Stimulated activated CD4-positive, alpha-beta T cell treated with anti-CD3 and anti-CD28 coated beads, Interleukin-12 subunit alpha, Interleukin-12 subunit beta, amount 100 ng/mL, for 48 hours (primary cell): ENCODE measurements around the gene DYSF.
"Not testable (repeated sequence)": the region's sequence is repeated elsewhere in the genome, so short reads cannot be mapped to it uniquely, and the experiment has no call there.

ENCODE experiments used
- DNase-seq, 3 donors: peaks; one replicate each; pipeline ENCODE4 v3.0.0-alpha.2; 2020; ENCODE audit warnings: low read depth in 2 of 3, low spot score in 1 of 3

Gene DYSF

DNA sequence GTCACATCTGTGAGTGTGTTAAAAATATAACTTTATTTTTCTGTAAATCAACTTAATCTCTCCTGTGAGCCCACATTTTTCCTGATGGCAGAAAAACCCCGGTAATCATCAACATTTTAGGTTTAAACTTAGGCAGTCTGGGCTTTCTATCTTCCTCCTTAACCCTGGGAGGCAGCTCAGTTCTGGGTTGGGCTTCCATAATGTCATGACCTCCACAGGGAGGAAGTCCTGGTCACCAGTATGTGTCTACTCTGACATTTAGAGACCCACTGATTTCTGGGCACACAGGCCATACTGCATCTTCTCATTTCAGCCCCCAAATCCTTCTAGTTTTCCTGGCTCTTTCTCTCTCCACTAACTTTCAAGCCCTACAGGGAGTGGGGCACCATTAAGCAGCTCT is 181.2 kb downstream of the DYSF start:
- DNase-seq: no peak

DNA sequence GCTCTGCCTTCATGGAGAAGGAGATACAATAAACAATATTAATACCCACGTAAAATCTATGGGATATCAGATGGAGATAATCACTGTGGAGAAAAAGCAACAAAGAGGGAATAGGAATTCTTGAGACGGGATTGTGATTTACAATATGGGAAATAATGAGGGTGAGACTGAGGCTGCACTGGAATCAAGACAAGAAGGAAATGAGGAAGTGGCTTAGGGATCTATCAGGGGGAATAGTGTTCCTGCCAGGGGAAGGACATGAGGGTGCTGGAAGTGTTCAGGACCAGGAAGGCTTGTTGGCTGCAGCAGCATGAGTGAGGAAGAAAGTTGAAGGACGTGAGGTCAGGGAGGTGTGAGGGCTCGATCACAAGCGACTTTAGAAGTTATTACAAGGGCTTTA is 182.4 kb downstream of the DYSF start:
- DNase-seq: no peak

DNA sequence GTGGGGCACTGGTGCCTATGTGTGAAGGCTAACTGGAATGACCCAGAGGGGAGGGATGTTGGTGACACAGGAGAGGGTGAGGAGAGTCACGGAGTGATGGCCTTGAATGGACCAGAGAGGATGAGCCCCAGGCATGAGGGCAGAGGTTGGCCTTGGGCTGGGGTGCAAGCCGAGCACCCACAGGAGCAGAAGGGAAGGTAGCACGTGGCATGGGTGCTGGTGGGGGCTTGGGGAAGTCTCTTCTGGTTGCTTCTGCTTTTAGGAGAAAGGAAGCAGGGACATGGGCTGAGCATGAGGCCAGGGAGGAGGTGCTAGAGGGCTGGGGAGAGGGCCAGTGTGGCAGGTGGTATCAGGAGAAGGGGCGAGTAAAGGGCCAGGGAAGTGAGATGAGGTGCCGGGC is 183.8 kb downstream of the DYSF start:
- DNase-seq: no peak

DNA sequence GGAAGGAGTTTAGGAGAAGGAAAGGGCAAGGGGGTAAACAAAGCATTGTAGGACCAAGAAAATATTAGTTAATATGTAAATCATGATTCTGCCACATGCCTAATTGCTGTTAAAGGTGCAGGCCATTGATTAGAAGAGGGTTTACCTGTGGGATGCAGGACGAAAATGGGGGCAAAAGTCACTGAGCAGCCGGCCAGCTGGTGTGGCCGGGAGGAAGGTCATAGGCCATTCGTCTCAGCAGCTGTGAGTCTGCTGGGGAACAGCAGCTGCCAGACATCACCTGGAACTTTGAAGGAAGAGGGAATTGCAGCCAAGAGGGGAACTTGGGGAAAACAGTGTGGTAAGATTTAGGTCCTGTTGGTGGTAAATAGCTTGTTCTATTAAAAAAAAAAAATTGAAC is 184.4 kb downstream of the DYSF start:
- DNase-seq: no peak

DNA sequence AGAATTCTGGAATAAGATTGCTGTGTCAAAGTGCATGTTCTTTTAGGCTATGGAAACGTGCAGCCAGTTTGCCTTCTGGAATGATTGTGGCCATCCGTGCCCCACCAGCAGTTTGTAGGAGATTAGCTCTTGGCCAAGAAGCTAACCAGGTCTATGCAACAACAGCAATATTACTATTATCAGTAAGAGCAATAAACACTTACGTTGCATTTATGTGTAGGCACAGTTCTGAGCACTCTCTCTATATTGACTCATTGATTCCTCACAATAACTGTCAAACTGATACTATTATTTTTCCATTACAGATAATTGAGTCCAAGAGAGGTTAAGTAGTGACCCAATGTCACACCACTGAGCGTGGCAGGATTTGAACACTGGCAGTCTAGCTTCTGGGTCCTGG is 186.4 kb downstream of the DYSF start:
- DNase-seq: no peak

DNA sequence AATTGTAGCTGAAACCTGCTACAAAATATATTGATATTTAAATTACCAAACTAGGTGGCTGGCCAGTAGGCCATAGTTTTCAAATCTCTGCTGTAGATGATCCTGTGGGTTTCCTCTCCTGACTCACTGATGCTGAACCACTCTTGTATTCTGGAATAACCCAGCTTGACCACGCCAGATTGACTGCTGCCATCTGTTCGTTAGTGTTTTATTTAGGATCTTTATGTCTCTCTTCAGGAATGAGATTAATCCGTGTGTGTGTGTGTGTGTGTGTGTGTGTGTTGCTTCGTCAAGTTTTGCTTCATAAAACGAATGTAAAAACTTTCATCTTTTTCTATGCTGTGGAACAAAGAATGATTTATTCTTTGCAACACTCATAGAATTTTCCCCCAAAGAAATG is 187.1 kb downstream of the DYSF start:
- DNase-seq: no peak

DNA sequence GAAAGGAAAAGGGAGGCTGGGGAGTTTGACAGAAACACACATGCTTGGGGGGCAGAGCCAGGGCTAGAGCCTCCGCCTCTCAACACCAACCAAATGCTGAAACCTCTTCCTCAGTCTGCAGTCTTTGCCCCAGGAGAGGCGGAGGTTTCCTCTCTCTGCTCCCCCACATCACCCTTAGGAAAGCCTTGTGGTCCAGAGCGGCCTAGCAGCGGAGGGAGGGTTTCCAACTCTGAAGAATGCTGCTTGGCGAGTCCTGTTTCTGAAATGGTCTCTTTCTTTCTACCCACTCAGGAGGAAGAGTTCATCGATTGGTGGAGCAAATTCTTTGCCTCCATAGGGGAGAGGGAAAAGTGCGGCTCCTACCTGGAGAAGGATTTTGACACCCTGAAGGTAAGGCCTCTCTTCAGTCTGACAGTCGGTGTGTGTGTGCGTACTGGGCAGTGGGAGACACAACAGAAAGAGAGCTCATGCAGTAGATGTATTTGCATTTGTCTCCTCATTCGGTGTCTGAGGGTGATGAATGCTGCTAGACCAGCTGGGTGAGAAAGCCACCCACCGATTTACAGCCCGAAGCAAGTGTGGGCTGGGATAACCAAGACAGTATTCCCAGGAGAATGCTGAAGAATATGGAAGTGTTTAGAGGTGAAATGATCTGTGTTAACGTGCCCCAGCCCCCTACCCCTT is 190.5 kb downstream of the DYSF start:
- no peak for DNase-seq

DNA sequence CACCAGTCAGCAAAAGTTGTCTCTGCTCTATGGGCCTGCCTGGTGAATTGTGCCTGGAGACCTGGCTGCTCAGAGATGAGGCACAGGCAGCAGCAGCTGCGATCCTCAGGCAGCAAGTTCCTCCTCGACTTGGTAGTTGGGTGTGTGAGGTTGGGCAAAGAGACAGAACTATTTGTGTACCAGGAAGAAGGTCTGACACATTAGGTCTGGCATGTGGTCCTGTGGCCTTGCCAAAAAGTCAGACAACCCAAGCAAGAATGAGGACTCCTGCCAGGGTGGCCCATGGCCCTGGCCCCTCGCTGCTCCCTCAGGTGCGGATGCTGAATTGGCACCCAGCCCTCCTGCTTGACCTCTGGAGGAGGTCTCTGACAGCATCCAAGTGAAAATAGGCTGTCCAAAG is 192.7 kb downstream of the DYSF start:
- DNase-seq: no peak

DNA sequence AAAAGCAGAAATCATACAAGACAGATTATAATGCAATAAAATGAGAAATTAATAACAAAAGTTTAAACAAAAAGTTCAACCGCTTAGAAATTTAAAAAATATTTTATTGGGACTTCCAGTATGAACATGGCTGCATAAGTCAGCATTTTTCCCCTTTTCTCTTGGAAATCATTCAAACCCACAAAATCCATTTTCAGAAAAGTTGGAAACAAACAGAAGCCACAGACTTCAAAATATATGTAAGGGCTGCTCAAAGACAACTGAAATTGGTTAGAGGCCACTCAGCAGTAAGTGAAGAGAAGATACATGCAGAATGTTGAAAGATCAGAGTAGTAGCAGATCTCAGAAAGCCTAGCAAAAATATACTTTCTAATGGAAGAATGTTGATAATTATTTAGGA is 194.0 kb downstream of the DYSF start:
- no peak for DNase-seq

DNA sequence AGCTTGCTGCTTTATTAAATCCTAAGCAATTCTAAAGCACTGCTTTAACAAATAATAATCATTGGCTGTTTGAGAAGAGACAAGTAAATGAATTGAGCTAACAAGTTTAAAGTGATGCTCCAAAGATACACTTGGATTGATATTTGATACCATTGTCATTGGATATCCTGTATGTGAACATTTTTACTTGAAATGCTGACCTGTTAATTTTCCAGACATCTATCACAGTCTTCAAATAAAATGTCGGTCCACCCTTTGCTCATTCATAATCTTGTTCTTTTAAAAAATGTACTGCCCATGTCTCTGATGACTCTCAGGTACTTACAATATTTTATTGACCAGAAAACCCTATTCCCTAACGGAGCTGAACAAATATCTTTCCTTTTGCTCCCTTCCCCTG is 202.1 kb downstream of the DYSF start:
- DNase-seq: no peak

DNA sequence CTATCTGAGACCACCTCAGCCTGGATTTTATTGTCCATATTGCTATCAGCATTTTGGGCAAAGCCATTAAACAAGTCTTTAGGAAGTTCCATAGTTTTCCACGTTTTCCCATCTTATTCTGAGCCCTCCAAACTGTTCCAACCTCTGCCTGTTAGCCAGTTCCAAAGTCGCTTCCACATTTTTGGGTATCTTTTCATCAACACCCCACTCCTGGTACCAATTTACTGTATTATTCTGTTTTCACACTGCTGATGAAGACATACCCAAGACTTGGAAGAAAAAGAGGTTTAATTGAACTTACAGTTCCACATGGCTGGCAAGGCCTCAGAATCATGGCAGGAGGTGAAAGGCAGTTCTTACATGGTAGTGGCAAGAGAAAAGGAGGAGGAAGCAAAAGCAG is 204.9 kb downstream of the DYSF start:
- DNase-seq: not testable (repeated sequence)

DNA sequence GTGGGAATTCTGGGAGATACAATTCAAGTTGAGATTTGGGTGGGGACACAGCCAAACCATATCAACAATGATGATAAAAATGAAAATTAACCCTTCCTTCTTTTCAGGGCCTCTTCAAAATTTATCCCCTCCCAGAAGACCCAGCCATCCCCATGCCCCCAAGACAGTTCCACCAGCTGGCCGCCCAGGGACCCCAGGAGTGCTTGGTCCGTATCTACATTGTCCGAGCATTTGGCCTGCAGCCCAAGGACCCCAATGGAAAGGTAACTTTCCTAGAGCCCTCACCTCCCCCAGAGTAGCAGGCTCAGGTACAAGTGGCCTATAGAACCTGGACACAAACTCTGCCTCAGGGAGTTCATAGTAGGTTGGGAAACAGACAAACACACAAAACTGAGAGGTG is 205.4 kb downstream of the DYSF start:
- no peak for DNase-seq

DNA sequence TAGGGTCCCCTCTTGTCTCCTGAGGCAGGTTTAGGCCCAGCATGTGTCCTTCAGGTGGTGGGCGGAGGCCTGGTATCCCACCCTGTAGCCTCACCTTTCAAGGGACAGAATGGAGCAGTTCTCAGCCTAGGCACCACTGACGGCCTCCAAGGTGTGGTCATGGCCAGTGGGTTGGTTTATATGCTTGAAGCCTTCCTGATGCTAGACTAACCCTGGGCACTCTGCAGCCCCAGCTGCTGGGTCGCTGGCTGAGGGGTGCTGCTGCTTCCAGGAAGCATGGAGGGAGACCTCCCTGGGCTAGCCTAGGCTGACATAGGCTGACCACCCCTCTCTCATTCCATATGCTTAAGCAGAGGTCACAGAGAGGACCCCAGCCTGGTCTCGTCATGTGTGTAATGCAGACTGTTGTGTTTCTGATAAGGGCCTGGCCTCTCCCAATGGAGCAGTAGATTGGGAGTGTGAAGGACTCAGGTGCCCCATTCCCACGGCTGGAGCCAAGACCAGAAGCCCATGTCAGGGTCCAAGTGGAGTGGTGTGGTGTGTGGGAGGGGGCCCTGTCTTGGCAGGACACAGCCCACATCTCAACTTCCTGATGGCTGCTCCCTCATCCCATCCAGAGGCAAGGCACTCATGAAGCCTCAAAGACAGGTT is 206.6 kb downstream of the DYSF start:
- DNase-seq: no peak

DNA sequence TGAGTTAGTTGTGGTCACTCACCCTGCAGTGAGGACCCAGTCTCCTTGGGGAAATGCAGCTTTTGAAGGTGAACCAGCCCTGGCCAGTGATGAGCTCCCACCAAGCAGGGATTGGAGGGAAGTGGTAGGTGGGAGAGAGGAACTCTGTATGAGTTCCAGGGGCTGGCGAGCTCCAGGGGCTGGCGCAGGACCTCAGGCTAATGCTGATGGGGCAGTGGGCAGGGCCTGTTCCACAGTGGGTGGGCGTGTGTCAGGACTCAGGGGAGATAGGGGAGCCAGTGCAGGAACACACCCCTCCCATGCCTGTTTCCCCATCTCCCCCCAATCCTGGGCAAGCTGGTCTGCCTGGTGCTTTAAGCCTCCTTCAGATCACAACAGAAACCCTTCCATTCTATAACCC is 208.4 kb downstream of the DYSF start:
- no peak for DNase-seq

DNA sequence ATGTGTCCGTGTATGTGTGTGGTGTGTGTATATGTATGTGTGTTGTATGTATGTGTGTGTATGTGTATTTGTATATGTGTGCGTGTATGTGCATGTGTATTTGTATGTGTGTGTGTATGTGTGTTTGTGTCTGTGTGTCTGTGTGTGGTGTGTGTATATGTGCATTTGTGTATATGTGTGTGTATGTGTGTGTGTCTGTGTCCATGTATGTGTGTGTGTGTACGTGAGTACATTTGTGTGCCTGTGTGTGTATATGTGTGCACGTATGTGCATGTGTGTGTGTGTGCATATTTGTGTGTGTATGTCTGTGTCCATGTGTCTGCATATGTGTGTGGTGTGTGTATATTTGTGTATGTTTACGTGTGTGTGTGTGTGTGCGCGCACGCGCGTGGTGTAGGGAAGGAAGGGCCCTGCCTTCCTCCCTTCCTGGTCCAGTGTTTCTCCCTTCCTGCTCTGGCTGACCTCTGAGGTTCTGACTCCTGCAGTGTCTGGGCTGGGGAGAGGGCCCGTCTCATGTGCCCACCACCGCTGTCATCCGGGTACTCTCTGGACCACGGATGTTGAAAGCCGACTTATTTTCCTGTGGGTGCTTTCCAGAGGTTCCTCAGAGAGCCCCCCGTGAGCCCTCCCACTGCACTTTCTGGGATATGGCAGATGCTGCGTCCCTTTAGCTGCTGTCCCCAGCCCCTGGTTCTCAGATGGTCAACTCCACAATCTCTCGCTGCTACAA is 209.5 kb downstream of the DYSF start:
- no peak for DNase-seq

DNA sequence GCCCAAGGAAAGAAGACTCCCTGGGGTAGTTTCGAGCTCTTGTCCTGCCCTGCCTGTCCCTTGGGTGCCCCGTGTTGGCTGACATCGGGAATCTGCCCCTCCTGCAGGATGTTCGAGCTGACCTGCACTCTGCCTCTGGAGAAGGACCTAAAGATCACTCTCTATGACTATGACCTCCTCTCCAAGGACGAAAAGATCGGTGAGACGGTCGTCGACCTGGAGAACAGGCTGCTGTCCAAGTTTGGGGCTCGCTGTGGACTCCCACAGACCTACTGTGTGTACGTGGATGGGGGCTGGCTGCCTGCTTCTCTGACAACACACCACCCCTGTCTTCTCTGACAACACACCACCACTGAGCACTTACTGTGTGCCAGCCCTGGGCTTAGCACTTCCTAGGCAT is 210.8 kb downstream of the DYSF start:
- DNase-seq: no peak

DNA sequence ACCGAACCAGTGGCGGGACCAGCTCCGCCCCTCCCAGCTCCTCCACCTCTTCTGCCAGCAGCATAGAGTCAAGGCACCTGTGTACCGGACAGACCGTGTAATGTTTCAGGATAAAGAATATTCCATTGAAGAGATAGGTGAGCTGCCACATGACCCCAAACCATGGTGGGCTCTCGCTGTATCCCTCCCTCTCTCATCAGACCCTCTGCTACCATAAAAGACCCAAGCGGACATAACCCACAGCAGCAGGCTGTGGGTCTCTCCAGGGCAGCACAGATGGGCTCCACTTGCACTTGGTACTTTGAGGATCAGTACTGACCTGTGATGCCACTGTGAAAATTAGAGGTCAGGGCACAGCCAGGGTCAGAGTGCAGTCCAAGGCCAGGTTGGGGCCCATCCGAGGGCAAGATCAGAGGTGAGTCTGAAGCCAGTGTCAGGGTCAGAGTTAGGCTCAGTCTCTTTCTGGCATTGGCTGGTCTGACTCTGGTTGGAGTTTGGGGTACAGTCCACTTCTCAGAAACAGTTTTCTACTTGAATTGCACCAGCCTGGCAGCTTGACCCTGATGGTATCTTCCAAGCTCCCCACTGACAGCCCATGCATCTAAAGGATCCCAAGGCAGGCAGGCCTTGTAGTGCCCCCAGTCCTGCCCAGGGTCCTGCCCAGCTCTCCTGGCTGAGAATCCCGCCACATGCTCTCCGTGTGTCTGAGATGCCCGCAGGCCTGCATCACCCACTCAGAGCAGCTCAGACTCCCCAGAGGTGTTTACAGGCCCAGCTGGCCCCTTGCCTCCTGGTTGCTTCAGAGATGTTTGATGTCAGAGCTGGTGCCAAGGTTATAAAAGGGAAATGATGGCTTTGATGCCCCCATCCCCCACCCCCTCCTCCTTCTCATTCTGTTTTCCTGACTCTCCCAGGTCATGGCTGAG is 212.1 kb downstream of the DYSF start:
- no peak for DNase-seq

DNA sequence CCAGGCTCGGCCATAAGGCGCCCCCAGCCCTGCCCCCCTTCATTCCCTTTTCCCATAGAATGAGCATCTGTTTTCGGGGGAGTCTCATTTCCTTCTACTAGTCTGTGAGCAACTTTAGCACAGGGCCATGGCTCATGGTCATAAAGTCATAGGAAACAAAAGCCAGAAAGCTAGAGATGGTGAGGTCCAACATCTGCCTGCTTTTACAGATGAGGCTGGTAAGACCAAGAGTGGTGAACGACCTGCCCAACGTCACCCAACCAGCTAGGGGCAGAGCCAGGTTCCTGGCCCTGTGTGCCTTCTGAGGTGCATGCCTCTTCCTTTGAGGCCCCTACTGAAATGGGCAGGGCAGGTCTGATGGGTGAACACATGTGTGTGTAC is 212.7 kb downstream of the DYSF start:
- DNase-seq: no peak

DNA sequence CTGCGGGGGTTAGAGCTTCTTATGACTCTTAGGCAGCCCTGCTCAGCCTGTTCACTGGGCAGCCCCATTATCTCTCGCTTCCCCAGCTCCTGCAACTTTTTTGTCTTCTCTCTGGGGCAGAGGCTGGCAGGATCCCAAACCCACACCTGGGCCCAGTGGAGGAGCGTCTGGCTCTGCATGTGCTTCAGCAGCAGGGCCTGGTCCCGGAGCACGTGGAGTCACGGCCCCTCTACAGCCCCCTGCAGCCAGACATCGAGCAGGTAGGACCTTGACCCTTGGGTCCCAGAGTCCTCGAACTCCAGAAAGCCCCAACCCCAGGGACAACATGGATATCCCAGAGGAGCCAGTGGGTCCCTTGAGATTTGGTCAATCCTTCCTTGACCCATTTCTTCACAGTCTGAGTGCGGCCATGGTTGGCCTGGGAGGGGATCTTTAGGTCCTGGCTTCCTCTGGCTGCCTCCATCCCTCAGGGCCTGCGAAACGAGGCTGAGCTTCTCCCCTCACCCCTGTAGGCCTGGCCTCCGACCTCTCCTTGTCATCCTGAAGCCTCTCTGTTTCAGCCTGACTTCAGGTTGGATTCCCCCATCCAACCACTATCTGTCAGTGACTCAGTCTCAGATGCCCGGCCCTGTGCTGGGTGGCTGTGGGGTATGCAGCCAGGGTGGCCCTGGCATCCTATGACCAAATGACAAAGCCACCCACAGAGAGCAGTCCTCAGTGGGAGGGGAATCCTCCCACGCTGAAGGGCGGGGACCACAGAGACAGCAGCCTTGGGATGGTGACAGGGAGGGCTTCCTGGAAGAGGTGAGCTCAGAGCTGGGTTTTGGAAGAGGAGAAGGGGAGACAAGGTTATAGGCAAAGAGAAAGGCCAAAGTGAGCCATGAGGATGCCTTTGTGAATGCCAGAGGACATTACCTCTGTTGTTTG is 214.2 kb downstream of the DYSF start:
- DNase-seq: no peak

DNA sequence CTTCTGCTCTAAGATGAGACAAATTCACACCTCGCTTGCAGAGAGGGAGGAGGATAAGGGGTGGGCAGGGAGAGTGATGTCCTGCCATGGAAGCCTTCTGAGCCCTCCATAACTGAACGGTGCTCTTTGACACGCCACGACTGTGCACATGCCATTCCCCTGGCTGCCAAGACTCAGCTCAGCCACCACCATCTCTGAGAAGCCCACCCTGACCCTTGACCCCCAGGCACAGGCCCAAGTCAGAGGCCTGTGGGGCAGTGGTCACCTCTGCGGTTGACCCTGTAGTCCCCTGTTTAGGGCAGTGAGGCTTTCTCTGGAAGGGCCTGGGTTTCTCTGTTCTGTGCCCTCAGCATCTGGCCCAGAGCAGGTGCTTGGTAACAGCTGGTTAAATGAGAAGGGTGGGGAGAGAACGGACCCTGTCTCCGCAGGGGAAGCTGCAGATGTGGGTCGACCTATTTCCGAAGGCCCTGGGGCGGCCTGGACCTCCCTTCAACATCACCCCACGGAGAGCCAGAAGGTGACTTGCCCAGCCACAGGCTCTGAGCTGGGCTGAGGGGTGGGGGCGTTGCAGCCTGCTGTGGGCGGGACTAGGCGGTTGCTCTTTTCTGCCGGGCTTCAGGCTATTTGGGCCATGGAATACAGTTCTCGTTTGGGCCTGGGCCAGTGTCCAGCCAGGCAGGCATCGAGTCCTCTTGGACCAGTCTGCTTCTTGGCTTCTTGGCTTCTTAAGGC is 215.1 kb downstream of the DYSF start:
- no peak for DNase-seq
